Panc1 (cell line): Measurements from ENCODE around the gene HNRNPA1L2. TPM values are rescaled to one million over a fixed set of nuclear protein-coding genes. Genes with fewer than 3 reads are reported as not detected.

Experiments
- total RNA-seq: library from RNA; stranded (reverse); gene quantifications from one replicate; pipeline ENCODE4 v1.2.1, GENCODE V29; 2021; ENCODE audit not compliant: unreplicated experiment

HNRNPA1L2 gene
- total RNA-seq, 1 experiment from 2014 or later, result 3.2 TPM

Other genes starting within 250 kb of the HNRNPA1L2 start
- 3.3 TPM for gene THSD1, start 236.3 kb upstream of the HNRNPA1L2 start, total RNA-seq
- gene VPS36, start 191.8 kb upstream of the HNRNPA1L2 start, total RNA-seq, result 32.1 TPM
- gene CKAP2, start 187.0 kb upstream of the HNRNPA1L2 start, total RNA-seq, result 51.1 TPM
- gene SUGT1, start 10.4 kb downstream of the HNRNPA1L2 start, total RNA-seq, result 43.2 TPM
- not detected for gene CNMD, start 97.4 kb downstream of the HNRNPA1L2 start, total RNA-seq
- gene PCDH8, start 206.2 kb downstream of the HNRNPA1L2 start, total RNA-seq, result not detected